Lower lobe of right lung (tissue), 2 donors: ENCODE measurements around the gene CDK17. TPM values are rescaled to one million over a fixed set of nuclear protein-coding genes. Genes with fewer than 3 reads are reported as not detected.
A peak's percentile ranks its signal among the peaks of the same experiment; 100 is the strongest.

Experiments used
- ATAC-seq, 2 donors: fragments of 200-7000 bp; cut with Tn5 transposase; one replicate each; pipeline ENCODE4 v1.9.1; 2020 to 2022; ENCODE audit warnings: mild to moderate bottlenecking in 2 of 2, moderate library complexity in 2 of 2
- DNase-seq: peaks from one replicate; pipeline ENCODE4 v3.0.0-alpha.2; 2020
- H3K27ac ChIP-seq: fragments of 200-600 bp; one replicate; pipeline ENCODE4 v1.8.0; 2022
- H3K27me3 ChIP-seq: fragments of 200-600 bp; one replicate; pipeline ENCODE4 v1.8.0; 2022; ENCODE audit warnings: low read depth
- H3K36me3 ChIP-seq: fragments of 200-600 bp; one replicate; pipeline ENCODE4 v1.8.0; 2022; ENCODE audit warnings: mild to moderate bottlenecking
- H3K4me1 ChIP-seq: fragments of 200-600 bp; one replicate; pipeline ENCODE4 v1.8.0; 2022
- H3K4me3 ChIP-seq: fragments of 200-600 bp; one replicate; pipeline ENCODE4 v1.8.0; 2022; ENCODE audit warnings: mild to moderate bottlenecking
- H3K9me3 ChIP-seq: fragments of 200-600 bp; one replicate; pipeline ENCODE4 v1.8.0; 2022
- CTCF ChIP-seq: fragments of 200-600 bp; IDR thresholded peaks from one replicate; pipeline ENCODE4 v1.8.0; 2022; ENCODE audit warnings: antibody characterized with exemption, mild to moderate bottlenecking
- intact Hi-C: fragments of 100-400 bp; cut with DNase I; formaldehyde crosslinking; loops from one replicate; pipeline ENCODE4 v1.11.0; 2022
- total RNA-seq: library from RNA; stranded (reverse); fragmentation: NEBNext Ultra II Directional; extraction: Animal tissue kit (Norgen Biotek cat#: 25700); gene quantifications from one replicate; pipeline ENCODE4 v1.2.1, GENCODE V29; 2021
- donor health status: DM: no; HTN: yes; CAD: no; lungs with severe emphysema.

The CDK17 gene
- total RNA-seq, 1 donor from 2014 or later = 41.7 TPM

- Histone ChIP-seq H3K36me3 (peaks cover 35% of the 10 kb centered on the region), H3K4me3 (no peak overlapping the region), H3K4me1 (peaks cover 24% of the 10 kb centered on the region), H3K27ac (no peak overlapping the region), H3K27me3 (no peaks in the 10 kb centered on the region), H3K9me3 (no peaks in the 10 kb centered on the region)
- ATAC-seq = no peak
- no peak for TF ChIP-seq CTCF
- intact Hi-C loops = no loop called here
- DNase-seq = no peak
Measured at GRCh38 chr12:96261557-96261956, 138.7 kb downstream of the CDK17 start.

DNA sequence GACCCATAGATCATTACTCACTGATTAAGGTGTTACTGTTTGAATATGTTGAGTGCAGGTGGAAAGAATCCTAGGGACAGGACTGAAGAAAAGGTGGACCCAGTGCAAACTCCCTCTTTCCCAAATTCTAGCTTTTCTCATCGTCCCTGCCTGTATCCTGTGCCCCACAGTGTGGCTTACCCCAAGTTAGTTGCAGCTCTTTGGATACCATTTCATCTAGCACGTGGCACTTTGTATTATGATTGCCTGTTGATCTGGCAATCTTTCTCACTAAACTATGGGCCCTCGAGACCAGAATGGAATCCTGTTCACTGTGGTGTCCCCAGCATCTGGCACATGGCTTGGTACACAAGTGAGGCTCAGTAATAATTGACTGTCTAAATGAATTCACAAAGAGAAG is 139.6 kb downstream of the CDK17 start:
- H3K4me1 ChIP-seq = peaks cover 24% of the 10 kb centered on the region
- H3K4me3 ChIP-seq = no peak overlapping the region
- no peak for DNase-seq
- intact Hi-C loops = no loop called here
- peaks cover 35% of the 10 kb centered on the region for H3K36me3 ChIP-seq
- no peak for TF ChIP-seq CTCF
- ATAC-seq = no peak
- no peaks in the 10 kb centered on the region for H3K9me3 ChIP-seq
- no peaks in the 10 kb centered on the region for H3K27me3 ChIP-seq
- no peak overlapping the region for H3K27ac ChIP-seq

DNA sequence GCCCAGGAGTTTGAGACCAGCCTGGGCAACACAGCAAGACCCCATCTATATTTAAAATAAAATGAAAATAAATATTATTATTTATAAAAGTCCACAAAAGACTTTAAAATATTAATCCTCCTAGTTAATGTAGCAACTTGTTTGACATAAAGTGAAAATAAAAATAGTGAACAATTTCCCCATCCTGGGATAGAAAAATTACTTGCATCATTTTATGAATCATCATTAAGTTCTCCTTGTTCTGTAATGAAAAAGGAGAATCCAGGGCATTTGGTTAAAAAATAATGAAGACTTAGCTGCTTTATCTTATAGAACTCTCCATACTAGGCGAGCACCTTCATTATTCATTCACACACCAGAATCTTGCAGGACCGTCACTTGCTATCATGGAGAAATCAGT is 140.0 kb downstream of the CDK17 start:
- H3K36me3 ChIP-seq = peaks cover 35% of the 10 kb centered on the region
- no peaks in the 10 kb centered on the region for H3K27me3 ChIP-seq
- intact Hi-C loops = no loop called here
- peaks cover 25% of the 10 kb centered on the region for H3K4me1 ChIP-seq
- no peak for TF ChIP-seq CTCF
- no peak overlapping the region for H3K4me3 ChIP-seq
- no peaks in the 10 kb centered on the region for H3K9me3 ChIP-seq
- no peak for DNase-seq
- H3K27ac ChIP-seq = no peak overlapping the region
- no peak for ATAC-seq

DNA sequence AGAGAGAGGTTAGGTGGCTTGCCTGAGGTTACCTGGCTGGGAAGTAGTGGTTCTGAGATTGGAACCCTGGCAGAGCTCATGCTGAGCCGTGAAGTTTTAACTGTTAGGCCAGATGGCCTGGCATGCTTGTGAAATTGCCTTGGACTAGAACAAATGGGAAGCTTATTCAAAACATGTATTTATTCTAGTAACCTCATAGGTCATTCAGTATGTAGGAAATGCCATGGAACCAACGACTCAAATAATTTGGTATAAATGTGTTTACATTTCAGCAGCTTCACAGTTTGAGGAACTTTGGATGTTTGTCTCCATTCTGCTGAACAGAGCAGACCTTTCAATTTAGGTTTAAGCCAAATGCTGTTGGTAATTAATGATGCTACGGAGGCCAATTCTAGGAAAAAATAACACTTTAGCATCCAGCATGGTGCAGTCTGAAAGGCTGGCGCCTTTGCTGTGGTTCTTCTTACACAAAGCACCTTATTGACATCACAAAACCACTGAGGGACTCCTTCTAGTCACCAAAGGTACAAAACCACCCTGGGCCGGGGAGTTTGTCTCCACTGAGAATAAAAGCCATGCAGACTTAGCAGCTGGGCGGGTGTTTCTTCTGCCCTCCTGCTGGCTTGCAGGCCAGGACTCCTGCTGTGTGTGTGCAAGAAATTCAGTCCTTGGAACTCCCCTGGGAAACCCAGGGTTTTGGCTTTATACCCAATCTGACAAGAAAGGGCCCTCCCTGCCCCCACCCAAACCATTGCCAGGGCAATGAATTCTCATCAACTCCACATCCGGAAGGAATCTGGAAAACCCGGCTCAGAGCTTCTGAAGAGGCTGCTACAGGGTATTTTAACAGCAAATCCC is 141.9 kb downstream of the CDK17 start:
- Histone ChIP-seq H3K9me3 (no peaks in the 10 kb centered on the region), H3K4me1 (peaks cover 32% of the 10 kb centered on the region), H3K4me3 (no peak overlapping the region), H3K27ac (peak overlapping the region; percentile 25), H3K36me3 (peaks cover 35% of the 10 kb centered on the region), H3K27me3 (no peaks in the 10 kb centered on the region)
- ATAC-seq (peak in 1 of 2 donors; percentile 10), DNase-seq (no peak)
- no peak for TF ChIP-seq CTCF
- intact Hi-C loops = no loop called here

DNA sequence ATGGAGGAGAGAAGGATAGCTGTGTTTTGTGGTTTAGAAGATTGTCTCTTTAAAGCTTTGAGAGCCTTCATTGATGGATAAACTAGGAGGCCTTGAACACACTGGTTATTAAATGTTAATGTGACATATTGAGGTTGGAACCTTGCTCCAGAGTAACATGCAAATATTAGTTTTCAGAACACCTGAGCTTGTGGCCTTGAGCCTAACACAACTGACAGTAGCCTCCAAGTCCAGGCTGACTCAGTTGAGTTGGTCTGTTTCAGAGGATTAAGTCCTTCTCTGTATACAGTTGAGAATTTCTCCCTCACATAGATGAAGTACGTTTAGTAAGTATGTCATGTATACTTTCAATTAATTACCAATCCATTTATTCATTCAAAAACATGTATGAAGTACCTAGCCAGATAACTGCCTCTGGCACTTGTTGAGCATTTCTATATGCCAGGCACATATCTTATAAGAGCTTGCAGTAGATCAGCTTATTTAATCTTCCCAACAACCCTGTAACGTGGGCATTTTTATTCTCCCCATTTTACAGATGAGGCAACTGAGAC is 142.6 kb downstream of the CDK17 start:
- TF ChIP-seq CTCF = no peak
- ATAC-seq (no peak), DNase-seq (no peak)
- Histone ChIP-seq H3K9me3 (no peaks in the 10 kb centered on the region), H3K4me3 (no peak overlapping the region), H3K36me3 (peaks cover 35% of the 10 kb centered on the region), H3K27ac (peak overlapping the region; percentile 25), H3K4me1 (peaks cover 32% of the 10 kb centered on the region), H3K27me3 (no peaks in the 10 kb centered on the region)
- intact Hi-C loops = no loop called here
